NCI-H446 treated with DMSO at 0.1 percent for 48 hours (cell line): ENCODE results near the gene C14orf180.
"Not testable (repeated sequence)": the region's sequence is repeated elsewhere in the genome, so short reads cannot be mapped to it uniquely, and the experiment has no call there.

Experiments
- DNase-seq: peaks from one replicate; lab custom pipeline; 2025; lab: John Stamatoyannopoulos, UW

Gene C14orf180

GRCh38 chr14:104579939-104580338 is 375 bp downstream of the C14orf180 start:
- not testable (repeated sequence) for DNase-seq

DNA sequence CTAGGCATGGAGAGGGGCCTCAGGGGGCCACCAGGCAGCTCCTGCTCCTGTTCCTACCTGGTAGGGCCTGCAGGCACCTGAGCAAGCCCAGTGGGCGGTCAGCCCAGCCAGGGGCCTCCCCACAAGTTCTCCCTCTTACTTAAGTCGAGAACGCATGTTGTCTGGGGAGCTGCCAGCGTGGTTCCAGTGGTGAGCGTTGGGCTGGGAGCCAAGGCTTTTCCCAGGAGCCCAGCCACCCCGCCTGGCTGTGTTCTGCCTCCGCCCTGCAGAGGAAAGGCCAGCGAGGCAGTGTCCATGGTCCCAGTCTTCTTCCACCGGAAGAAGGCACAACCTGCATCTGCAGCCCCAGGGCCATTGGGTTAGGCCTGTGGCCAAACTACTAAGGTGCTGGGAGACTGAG is 1.4 kb downstream of the C14orf180 start:
- DNase-seq = no peak

DNA sequence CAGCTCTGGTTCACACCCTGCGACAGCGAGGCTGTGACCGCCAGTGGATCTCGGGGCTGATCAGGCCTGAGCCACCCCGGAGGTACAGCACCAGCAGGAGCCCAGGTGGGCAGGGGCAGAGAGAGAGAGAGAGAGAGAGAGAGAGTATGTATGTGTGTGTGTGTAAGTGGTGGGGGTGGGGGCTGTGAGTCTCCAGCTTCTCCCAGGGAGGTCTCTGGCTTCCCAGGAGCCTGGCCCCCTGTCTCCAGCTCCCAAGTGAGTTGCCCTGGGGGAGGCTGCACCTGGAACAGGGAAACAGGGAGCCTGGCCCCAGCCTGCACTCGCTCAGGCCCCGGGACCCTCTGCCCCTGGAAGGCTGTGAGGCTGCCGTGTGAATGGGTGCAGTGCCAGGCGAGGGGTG is 2.0 kb downstream of the C14orf180 start:
- no peak for DNase-seq

- no peak for DNase-seq
Observed at GRCh38 chr14:104582005-104582404, 2.4 kb downstream of the C14orf180 start.

- no peak for DNase-seq
Observed at GRCh38 chr14:104582662-104583061, 3.1 kb downstream of the C14orf180 start.

DNA sequence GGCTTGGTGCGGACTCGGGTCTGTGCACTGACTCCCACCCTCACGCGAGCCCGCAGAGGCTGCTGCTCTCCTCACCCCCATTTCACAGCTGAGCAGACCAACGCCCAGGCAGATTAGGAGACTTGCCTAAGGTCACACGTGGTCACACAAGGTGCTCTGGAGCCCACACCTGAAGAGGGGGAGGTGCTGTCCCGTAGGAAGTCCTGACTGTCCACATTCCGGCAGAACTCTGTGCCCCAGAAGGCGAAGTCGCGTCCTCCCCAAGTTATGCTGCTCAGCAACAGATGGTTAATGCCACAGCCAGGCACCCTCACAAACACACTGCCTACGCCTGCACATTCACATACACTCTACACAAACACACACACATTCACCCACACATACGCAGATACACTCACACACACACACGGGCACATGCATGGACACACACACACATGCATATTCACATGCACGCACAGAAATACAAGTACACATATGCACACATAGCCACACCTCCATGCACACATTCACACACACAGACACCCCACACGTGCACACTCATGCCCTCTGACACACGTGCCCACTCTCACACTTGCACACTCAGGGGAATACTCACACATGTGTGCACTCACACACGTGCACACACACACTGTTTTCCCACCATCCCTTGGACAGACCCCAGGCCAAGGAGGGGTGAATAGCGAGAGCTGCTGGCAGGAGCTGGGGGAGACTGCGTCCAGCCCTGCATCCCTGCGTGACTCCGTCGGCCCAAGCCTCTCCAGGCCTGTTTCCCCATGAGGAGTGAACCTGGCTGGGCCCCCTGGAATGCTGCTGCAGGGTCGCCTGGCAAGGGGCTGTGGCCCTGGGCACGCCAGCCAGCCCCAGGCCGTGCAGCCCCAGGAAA is 4.1 kb downstream of the C14orf180 start:
- no peak for DNase-seq

DNA sequence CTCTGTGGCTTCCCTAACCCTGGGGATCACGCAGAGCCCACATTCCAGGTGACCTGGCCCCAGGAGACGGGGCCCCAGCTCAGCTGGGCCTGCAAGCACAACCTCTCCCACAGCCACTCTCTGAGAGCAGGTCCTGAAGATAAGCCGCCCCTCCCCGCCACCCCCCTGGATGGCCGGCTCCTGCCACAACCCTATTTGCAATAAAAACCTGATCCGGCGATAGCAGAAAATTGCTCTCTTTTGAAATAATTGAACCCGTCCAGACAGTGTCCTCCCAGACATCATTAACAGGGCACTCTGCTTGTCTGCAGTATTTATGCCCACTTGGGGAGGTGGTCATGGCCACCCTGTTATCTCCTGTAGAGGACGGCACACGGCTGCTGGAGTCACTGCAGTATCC is 5.0 kb downstream of the C14orf180 start:
- DNase-seq = no peak

DNA sequence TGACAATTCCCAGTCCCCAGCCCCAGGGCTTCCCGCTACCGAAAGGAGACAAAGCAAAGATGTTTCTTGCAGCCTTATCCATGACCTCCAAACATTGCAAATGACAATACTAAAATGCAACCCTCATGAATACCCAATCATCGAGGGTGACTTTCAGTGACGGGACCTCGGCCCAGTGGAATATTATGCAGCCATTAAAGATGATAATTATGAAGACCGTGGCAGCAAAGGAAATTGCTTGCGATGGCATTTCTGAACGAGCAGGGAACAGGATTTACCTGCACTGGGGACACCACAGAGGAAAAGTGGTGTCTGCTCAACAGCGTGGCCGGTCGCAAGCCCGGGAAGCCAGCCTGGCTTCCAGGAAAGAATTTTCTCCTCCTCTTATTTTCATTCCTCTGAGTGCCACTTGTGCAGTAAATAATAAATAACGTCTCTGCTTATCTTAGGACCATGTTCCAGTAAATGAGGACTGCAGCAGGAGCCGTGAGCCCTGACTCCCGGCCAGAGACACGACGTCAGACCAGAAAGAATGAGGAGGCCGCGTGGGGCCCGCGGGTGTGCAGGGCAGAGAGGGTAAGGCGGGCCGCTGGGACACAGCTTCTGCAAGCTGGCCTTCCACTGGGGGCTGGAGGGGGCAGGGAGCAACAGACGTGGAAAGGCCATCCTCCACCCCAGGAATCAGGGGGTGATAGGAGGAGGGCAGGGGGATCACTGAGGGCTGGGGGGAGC is 6.6 kb downstream of the C14orf180 start:
- peak; percentile 26 for DNase-seq

DNA sequence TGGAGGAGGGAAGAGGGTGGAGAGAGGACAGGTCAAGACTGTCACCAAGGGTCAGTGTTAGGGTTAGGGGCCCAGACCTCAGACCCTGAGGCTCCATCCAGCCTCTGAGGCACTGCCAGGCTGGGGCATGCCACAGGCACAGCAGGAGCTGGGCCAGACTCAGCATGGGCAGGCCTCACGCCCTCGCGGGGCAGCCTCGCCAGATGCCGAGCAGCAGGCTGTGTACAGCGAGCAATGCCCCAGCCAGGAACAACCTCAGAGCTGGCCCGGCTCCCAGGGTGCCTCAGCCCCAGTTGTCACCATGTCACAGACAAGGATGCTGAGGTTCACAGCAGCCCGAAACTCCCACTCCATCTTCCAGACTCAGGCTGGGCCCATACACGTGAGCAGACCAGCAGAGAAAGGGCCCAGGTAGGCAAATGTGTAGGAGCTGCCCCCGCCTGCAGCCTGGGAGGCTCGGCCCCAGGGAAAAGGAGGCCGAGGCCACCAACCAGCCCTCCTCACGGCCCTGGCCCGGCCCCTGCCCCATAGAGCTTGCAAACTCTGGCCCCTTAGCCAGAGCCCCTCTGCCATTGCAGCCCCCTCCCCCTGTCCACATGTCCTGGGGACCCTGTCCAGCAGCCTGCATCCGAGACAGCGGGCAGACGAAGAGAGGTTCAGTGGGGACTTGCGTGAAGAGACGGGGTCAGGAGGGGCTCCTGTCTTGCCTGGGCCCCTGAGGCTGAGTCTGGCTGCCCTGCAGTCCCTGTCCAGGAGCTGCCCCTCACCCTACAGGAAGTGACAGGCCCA is 7.5 kb downstream of the C14orf180 start:
- DNase-seq = peak; percentile 80

DNA sequence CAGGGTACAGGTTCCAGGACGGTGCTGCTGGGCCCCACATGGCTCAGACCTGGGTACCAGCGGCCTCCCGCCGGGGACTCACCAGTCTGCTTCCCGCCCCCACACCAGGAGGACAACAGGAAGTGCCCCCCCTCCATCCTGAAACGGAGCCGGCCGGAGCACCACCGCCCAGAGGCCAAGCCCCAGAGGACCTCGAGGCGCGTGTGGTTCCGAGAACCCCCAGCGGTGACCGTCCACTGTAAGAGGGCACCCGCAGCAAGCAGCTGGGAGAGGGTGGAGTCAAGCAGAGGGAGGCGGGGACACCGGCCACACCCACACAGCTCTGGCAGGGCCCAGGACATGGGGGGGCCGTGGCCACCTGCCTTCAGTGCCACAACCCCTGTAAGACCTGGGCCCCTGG is 8.1 kb downstream of the C14orf180 start:
- DNase-seq = no peak

- DNase-seq = no peak
Observed at GRCh38 chr14:104588066-104588857, 8.7 kb downstream of the C14orf180 start.

GRCh38 chr14:104589338-104590195 is 10.0 kb downstream of the C14orf180 start:
- DNase-seq = no peak

GRCh38 chr14:104590240-104590965 is 10.8 kb downstream of the C14orf180 start:
- DNase-seq = no peak

DNA sequence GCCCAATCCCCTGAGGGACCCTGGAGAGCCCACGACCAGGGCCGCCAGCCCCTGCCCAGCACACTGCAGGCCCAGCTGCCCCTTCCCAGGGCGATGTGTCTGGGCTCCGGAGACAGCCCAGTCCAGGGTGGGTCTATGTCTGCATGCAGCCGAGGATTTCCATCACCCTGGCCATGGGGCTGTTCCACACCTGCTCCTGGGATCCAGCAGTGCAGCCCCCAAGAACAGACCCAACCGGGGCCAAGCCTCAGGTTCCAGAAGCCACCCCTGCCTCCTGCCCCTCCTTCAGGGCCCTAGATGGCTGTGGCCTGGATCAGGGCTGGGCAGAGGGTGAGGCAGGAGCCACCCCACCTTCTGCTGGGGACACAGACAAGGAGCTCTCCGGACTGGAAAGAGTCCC is 11.5 kb downstream of the C14orf180 start:
- no peak for DNase-seq

DNA sequence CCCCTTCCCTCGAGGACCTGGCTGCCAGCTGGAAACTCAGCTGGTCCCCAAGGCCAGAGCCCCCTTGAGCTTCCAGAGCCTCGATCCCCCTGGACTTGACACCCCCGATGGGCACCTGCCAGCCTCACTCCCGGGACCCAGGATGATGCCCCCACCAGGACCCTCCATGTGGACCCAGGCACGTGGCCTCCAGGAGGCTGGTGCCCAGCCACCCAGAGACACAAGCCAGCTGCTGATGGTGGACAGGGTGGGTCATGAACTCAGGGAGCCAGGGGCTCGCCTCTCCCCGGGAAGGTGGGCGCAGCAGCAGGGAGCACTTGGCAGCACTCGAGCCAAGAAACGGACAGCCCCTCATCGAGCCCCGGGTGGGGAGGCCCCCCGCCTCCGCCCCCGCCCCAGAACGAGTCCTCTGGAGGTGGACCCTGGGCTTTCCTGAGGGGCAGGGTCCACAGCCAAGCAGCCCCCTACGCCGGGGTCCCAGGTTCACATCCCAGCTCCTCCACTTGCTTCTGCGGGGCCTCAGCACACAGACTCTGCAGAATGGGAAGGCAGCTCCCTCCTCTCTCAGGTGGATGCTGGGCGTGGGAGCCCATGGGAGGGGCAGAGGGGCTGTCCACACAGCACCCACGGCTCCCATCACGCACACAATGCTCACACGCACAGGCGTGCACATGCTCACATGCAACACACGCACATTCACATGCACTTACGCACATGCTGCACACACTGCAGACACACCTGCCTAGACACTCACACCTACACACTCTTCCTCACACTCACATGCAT is 12.1 kb downstream of the C14orf180 start:
- no peak for DNase-seq

GRCh38 chr14:104592292-104592672 is 12.7 kb downstream of the C14orf180 start:
- no peak for DNase-seq

- no peak for DNase-seq
Observed at GRCh38 chr14:104592785-104593184, 13.2 kb downstream of the C14orf180 start.

GRCh38 chr14:104593241-104593701 is 13.7 kb downstream of the C14orf180 start:
- no peak for DNase-seq

- DNase-seq = no peak
Observed at GRCh38 chr14:104593710-104594136, 14.2 kb downstream of the C14orf180 start.
